ENCODE data around the gene TTLL11.

DNA sequence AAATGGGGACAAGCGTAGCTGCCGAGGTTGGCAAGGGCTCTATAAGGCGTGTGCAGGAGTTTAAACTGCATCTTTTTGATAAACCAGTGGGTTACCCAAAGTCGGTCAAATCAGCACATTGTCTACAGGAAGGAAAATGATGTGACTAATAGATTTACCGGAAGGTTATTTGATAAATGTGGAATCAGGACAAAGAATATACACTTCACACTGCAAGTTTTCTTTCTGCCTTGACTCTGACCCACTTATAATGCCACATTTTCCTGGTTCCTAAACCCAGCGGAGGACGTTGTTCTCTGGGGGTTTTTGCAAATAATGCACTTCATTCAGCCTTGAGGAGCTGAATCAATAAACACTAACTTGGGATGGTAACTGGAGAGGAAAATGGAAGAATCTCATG is 76.8 kb downstream of the TTLL11 start:
- no peak for TF ChIP-seq CTCF (conservative IDR thresholded peaks at IDR 0.05; ENCODE audit: low read depth in 2 of 2)
- TF ChIP-seq, protein P1, sequence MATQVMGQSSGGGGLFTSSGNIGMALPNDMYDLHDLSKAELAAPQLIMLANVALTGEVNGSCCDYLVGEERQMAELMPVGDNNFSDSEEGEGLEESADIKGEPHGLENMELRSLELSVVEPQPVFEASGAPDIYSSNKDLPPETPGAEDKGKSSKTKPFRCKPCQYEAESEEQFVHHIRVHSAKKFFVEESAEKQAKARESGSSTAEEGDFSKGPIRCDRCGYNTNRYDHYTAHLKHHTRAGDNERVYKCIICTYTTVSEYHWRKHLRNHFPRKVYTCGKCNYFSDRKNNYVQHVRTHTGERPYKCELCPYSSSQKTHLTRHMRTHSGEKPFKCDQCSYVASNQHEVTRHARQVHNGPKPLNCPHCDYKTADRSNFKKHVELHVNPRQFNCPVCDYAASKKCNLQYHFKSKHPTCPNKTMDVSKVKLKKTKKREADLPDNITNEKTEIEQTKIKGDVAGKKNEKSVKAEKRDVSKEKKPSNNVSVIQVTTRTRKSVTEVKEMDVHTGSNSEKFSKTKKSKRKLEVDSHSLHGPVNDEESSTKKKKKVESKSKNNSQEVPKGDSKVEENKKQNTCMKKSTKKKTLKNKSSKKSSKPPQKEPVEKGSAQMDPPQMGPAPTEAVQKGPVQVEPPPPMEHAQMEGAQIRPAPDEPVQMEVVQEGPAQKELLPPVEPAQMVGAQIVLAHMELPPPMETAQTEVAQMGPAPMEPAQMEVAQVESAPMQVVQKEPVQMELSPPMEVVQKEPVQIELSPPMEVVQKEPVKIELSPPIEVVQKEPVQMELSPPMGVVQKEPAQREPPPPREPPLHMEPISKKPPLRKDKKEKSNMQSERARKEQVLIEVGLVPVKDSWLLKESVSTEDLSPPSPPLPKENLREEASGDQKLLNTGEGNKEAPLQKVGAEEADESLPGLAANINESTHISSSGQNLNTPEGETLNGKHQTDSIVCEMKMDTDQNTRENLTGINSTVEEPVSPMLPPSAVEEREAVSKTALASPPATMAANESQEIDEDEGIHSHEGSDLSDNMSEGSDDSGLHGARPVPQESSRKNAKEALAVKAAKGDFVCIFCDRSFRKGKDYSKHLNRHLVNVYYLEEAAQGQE (IDR thresholded peaks at IDR 0.05; ENCODE audit: unreplicated experiment): no peak
- no peak for TF ChIP-seq EZH2phosphoT487 (IDR thresholded peaks at IDR 0.05; ENCODE audit: unreplicated experiment)
- no peak for TF ChIP-seq CREB1 (CRISPR knock-in tag; IDR thresholded peaks at IDR 0.05; ENCODE audit: low read depth)
- TF ChIP-seq EZH2 (IDR thresholded peaks at IDR 0.05; ENCODE audit: low read depth, unreplicated experiment): no peak
- TF ChIP-seq JUNB (IDR thresholded peaks at IDR 0.05; ENCODE audit: unreplicated experiment): no peak
- no peak for TF ChIP-seq POLR2AphosphoS5 (IDR thresholded peaks at IDR 0.05; ENCODE audit: low read depth)
- no peak for TF ChIP-seq ZNF114 (CRISPR knock-in tag; IDR thresholded peaks at IDR 0.05)
- TF ChIP-seq ZNF331 (CRISPR knock-in tag; IDR thresholded peaks at IDR 0.05; ENCODE audit: low read depth): no peak
